GM18951 (cell line): ENCODE data around the gene BEAN1.

Source experiments
- POLR2A ChIP-seq: IDR thresholded peaks from 4 replicates; pipeline ENCODE4 v1.6.1; 2011; ENCODE audit warnings: mild to moderate bottlenecking; ENCODE audit not compliant: insufficient read length, insufficient read depth; ENCODE audit errors: extremely low read depth
- in situ Hi-C: fragments of 300-500 bp; cut with MboI; formaldehyde crosslinking; loops from one replicate; pipeline ENCODE4 v1.12.0; 2022; ENCODE audit warnings: low sequenced_read_pairs, mixed read lengths, inconsistent platforms; ENCODE audit not compliant: unreplicated experiment

Gene BEAN1

DNA sequence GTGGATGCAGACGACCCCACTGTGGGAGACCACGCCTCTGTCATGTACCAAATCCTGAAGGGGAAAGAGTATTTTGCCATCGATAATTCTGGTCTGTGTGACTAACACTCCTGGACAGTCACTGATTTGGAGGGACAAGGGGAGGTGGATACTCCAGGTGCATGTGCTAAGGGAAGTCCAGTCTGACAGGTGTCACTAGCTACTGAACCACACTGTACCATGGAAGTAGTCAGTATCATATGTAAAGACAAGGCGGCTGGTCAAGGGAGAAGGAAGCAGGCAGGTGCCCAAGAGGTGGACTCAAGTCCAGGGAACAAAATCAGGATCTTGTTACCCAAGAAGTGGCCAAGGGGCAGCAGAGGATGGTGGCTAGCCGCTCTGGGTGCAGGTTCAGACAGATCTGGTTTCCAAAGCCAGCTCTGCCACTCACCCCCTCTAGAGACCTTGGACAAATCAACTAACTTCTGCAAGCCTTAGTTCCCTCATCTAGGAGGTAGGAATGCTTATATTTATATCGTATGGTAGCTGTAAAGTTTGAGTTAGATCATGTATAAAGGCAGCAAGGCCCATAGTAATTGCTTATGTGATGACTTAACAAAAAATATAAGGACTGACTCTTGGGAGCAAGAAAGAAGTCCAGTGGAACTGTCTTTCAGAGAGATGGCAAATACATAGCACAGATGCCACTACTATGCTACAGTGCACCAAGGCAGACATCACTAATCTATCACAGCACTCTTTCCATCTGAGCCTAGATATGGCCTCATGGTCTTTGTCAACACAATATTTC lies 38.5 kb upstream of the BEAN1 start:
- in situ Hi-C loops: no loop called here
- no peak for TF ChIP-seq POLR2A

DNA sequence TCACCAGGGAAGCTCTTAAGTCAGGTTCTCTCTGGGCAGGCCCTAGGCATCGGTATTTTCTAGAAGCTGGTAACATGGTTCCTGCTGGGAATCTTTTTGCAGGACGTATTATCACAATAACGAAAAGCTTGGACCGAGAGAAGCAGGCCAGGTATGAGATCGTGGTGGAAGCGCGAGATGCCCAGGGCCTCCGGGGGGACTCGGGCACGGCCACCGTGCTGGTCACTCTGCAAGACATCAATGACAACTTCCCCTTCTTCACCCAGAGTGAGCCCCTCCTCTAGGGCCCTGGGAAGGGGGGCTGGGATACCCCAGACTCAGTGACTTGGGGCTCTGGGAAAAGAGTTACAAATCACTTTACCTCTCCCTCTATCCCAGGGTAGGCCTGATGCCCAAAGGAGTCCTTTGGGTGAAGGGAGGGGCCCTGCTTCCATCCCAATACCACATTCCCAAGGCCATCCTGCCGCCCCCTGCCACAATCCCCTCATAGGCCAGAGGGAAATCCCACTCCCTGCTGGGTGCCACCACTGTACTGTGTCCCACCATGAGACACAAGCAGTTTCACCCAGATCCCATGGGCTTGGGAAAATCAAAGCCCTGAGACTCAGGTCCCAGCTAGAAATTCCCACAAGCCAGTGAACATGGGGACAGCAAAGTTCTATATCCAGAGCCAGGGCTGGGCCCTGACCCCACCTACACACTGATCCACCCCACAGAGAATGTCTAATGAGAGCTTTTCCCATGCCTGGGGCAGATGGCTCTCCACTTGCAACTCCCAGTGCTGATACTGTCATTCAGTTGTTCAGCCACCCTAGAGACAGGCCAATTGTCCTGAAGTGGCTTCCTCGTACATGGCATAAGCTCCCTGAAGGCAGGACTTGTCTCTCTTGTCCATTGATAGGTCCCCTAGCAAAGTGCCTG lies 37.6 kb upstream of the BEAN1 start:
- TF ChIP-seq POLR2A: no peak
- in situ Hi-C loops: no loop called here

- TF ChIP-seq POLR2A: no peak
- in situ Hi-C loops: no loop called here
Observed at GRCh38 chr16:66390346-66391108, 36.6 kb upstream of the BEAN1 start.

- in situ Hi-C loops: no loop called here
- no peak for TF ChIP-seq POLR2A
Observed at GRCh38 chr16:66391726-66392670, 35.1 kb upstream of the BEAN1 start.

- TF ChIP-seq POLR2A: no peak
- in situ Hi-C loops: no loop called here
Observed at GRCh38 chr16:66395806-66396555, 31.1 kb upstream of the BEAN1 start.

GRCh38 chr16:66397736-66398433 lies 29.2 kb upstream of the BEAN1 start:
- no peak for TF ChIP-seq POLR2A
- in situ Hi-C loops: no loop called here

GRCh38 chr16:66399031-66399430 lies 28.1 kb upstream of the BEAN1 start:
- no peak for TF ChIP-seq POLR2A
- in situ Hi-C loops: no loop called here

DNA sequence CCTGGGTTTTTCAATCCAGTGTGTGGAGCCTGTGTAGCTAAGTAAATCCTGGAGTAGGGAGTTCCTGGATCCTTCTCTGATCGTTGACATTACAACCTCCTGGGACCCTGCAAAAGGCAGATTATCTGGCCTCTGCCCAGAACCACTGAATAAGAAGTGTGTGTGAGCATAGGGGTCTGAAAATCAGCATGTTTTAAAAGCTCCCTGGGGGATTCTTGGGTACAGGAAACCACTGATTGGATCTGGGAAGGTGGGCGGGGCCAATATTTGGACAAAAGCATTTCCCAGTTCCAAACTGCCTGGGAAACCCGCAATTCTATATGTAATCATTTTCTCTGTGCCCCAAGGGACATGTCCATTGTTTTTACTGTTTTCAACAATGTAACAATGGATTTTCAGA lies 27.2 kb upstream of the BEAN1 start:
- TF ChIP-seq POLR2A: no peak
- in situ Hi-C loops: loop anchor here (25.0 kb wide), 1 partner anchor 462 kb away; no protein-coding TSS in a partner anchor

GRCh38 chr16:66400503-66401380 lies 26.4 kb upstream of the BEAN1 start:
- TF ChIP-seq POLR2A: no peak
- in situ Hi-C loops: loop anchor here (25.0 kb wide), 1 partner anchor 462 kb away; no protein-coding TSS in a partner anchor

DNA sequence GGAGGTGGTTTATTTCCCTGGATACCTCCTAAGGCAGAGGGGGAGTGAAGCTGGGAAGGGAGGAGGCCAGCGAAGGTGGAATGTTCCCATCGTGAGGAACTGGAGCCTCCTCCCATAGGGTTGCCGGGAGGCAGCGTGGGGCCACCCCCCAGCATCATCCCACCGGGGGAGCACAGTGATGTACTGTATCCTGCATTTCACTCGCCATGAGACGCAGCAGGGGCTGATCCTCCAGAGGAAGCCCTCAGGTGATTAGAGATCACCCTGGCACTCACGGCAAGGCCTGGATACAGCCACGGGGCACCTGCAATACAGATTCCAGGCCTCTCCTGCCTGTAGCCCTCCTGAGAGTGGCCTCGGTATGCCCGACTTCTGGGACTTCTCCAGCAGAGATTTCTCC lies 25.5 kb upstream of the BEAN1 start:
- no peak for TF ChIP-seq POLR2A
- in situ Hi-C loops: loop anchor here (25.0 kb wide), 1 partner anchor 461 kb away; no protein-coding TSS in a partner anchor
